Testis (tissue), 3 donors: Measurements from ENCODE around the gene SPCS3. TPM values are rescaled to one million over a fixed set of nuclear protein-coding genes. Genes with fewer than 3 reads are reported as not detected.
"Not testable (repeated sequence)": the region's sequence is repeated elsewhere in the genome, so short reads cannot be mapped to it uniquely, and the experiment has no call there.

Source experiments
- DNase-seq: peaks from one replicate; pipeline ENCODE4 v3.0.0-alpha.2; 2019
- H3K27ac ChIP-seq, 2 donors: fragments of 200-600 bp; sonication (generic); one replicate each; pipeline ENCODE4 v1.5.1; 2019
- H3K27me3 ChIP-seq: fragments of 200-600 bp; sonication (generic); one replicate; pipeline ENCODE4 v1.5.1; 2019
- H3K36me3 ChIP-seq: fragments of 200-600 bp; sonication (generic); one replicate; pipeline ENCODE4 v1.5.1; 2017; ENCODE audit warnings: low read depth; ENCODE audit errors: missing control alignments
- H3K4me1 ChIP-seq: fragments of 200-600 bp; sonication (generic); one replicate; pipeline ENCODE4 v1.5.1; 2019
- H3K4me3 ChIP-seq, 2 donors: fragments of 200-600 bp; sonication (generic); one replicate each; pipeline ENCODE4 v1.5.1; 2017 to 2019
- H3K9me3 ChIP-seq: fragments of 200-600 bp; sonication (generic); one replicate; pipeline ENCODE4 v1.5.1; 2017
- CTCF ChIP-seq, 3 experiments: fragments of 450-650 bp in 2 of 3; fragments of 200-600 bp in 1 of 3; sonication (generic) in 1 of 3; IDR thresholded peaks; one replicate each; pipeline ENCODE4 v1.5.1; 2016 to 2019; ENCODE audit warnings: antibody characterized with exemption in 3 of 3, mild to moderate bottlenecking in 2 of 3, moderate library complexity in 1 of 3
- POLR2A ChIP-seq: fragments of 450-650 bp; IDR thresholded peaks from one replicate; pipeline ENCODE4 v1.6.1; 2017; ENCODE audit warnings: antibody characterized with exemption, mild to moderate bottlenecking, moderate library complexity
- WGBS, 2 donors: methylation state at CpG; one replicate each; pipeline ENCODE4 v1.1.5; 2018; 5-methylcytosine and 5-hydroxymethylcytosine counted together
- intact Hi-C: fragments of 100-400 bp; cut with DNase I; formaldehyde crosslinking; loops from one replicate; pipeline ENCODE4 v1.15.1; 2023; ENCODE audit warnings: low total_unique reads
- polyA plus RNA-seq: library from polyadenylated mRNA; stranded (reverse); fragments of 350-450 nt; fragmentation: Illumina TruSeq; extraction: RNeasy Lipid Tissue Mini Kit (QIAGEN cat#74804); gene quantifications from one replicate; pipeline ENCODE4 v1.2.3, GENCODE V29; 2014; ENCODE audit warnings: low read depth, low replicate concordance; ENCODE audit not compliant: insufficient read depth
- total RNA-seq, 2 donors: library from RNA; depleted of rRNA; stranded (reverse); fragments of >200 nt; gene quantifications; one replicate each; pipeline ENCODE4 v1.2.3, GENCODE V29; 2016

SPCS3 gene
- total and polyA plus RNA-seq, 3 donors from 2014 or later, result 26.6 to 30.2 (median 29.2) TPM

GRCh38 chr4:176340871-176341685, 21.3 kb downstream of the SPCS3 start:
- TF ChIP-seq POLR2A (no peak), CTCF (IDR thresholded peaks at IDR 0.05) (peak in 1 of 3 experiments; percentile 12)
- Histone ChIP-seq H3K4me3 (no peak overlapping the region), H3K27me3 (no peaks in the 10 kb centered on the region), H3K36me3 (no peaks in the 10 kb centered on the region), H3K9me3 (no peaks in the 10 kb centered on the region), H3K4me1 (no peaks in the 10 kb centered on the region), H3K27ac (no peak overlapping the region)
- intact Hi-C loops, result loop anchor here (5.0 kb wide), 1 partner anchor 304 kb away; no protein-coding TSS in a partner anchor
- DNase-seq, result peak; percentile 21
- 47 to 55% methylated on average over 8 of the region's 8 CpGs for WGBS, 2 donors

- H3K27ac ChIP-seq, result no peak overlapping the region
- intact Hi-C loops, result loop anchor here (5.0 kb wide), 1 partner anchor 305 kb away; no protein-coding TSS in a partner anchor
- no peak for TF ChIP-seq POLR2A
- no peak for TF ChIP-seq CTCF (IDR thresholded peaks at IDR 0.05)
- no peaks in the 10 kb centered on the region for H3K36me3 ChIP-seq
- no peaks in the 10 kb centered on the region for H3K9me3 ChIP-seq
- no peak overlapping the region for H3K4me3 ChIP-seq
- H3K27me3 ChIP-seq, result no peaks in the 10 kb centered on the region
- 83 to 87% methylated on average over 5 to 7 of the region's 7 CpGs for WGBS, 2 donors
- H3K4me1 ChIP-seq, result no peaks in the 10 kb centered on the region
- no peak for DNase-seq
Measured at GRCh38 chr4:176342384-176342783, 22.6 kb downstream of the SPCS3 start.

- no peak for TF ChIP-seq POLR2A
- no peak for TF ChIP-seq CTCF (IDR thresholded peaks at IDR 0.05)
- no peaks in the 10 kb centered on the region for H3K4me1 ChIP-seq
- no peak overlapping the region for H3K4me3 ChIP-seq
- no peak for DNase-seq
- no peaks in the 10 kb centered on the region for H3K9me3 ChIP-seq
- intact Hi-C loops, result loop anchor here (5.0 kb wide), 1 partner anchor 306 kb away; no protein-coding TSS in a partner anchor
- H3K27ac ChIP-seq, result no peak overlapping the region
- no peaks in the 10 kb centered on the region for H3K36me3 ChIP-seq
- H3K27me3 ChIP-seq, result no peaks in the 10 kb centered on the region
- 95 to 100% methylated on average over 1 to 2 of the region's 2 CpGs for WGBS, 2 donors
Measured at GRCh38 chr4:176343286-176343685, 23.5 kb downstream of the SPCS3 start.

GRCh38 chr4:176345346-176345745, 25.6 kb downstream of the SPCS3 start:
- H3K4me3 ChIP-seq, H3K9me3 ChIP-seq, DNase-seq, H3K36me3 ChIP-seq, H3K4me1 ChIP-seq, H3K27ac ChIP-seq, intact Hi-C loops, H3K27me3 ChIP-seq: not testable (repeated sequence)
- 60 to 68% methylated on average over 7 of the region's 7 CpGs for WGBS, 2 donors

- H3K36me3 ChIP-seq, H3K4me3 ChIP-seq, DNase-seq, H3K9me3 ChIP-seq, intact Hi-C loops, H3K27ac ChIP-seq, H3K27me3 ChIP-seq, H3K4me1 ChIP-seq: not testable (repeated sequence)
- 44 to 68% methylated on average over 2 of the region's 2 CpGs for WGBS, 2 donors
Measured at GRCh38 chr4:176346836-176347235, 27.1 kb downstream of the SPCS3 start.

GRCh38 chr4:176350671-176351070, 30.9 kb downstream of the SPCS3 start:
- H3K27me3 ChIP-seq, result no peaks in the 10 kb centered on the region
- 100% methylated on average over 5 of the region's 5 CpGs for WGBS, 2 donors
- H3K27ac ChIP-seq, result no peak overlapping the region
- no peaks in the 10 kb centered on the region for H3K9me3 ChIP-seq
- no peaks in the 10 kb centered on the region for H3K4me1 ChIP-seq
- H3K36me3 ChIP-seq, result no peaks in the 10 kb centered on the region
- no peak overlapping the region for H3K4me3 ChIP-seq
- TF ChIP-seq POLR2A (no peak), CTCF (IDR thresholded peaks at IDR 0.05) (no peak)
- DNase-seq, result no peak
- intact Hi-C loops, result no loop called here
